ENCODE results near the gene CRYBB1. TPM values are rescaled to one million over a fixed set of nuclear protein-coding genes. Genes with fewer than 3 reads are reported as not detected.

The CRYBB1 gene
- total RNA-seq, 2 donors from 2014 or later: not detected

DNA sequence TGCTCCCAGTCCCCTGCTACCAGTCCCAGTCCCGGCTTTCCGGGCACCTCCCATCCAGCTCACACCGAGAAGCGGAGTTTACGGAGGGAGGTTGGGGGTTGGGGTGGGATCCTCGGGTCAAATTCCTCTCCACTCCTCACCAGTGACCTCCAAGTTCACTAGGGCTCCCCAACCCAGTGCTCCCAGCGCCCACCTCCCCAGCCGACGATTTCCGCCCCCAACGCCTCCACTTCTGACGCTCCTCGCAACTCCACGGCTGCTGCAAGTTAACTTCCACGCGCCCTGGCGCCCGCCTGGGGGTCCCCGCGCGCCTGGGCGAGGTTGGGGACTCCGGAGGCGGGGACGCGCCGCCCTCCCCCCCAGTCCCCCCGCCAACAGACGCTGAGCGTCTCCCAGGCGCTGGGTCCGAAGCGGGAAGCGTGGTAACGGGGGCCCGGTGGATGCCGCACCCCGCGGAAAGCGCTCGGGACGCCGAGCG lies 28.4 kb downstream of the CRYBB1 start:
- peak in 2 of 3 donors; percentile 19 for DNase-seq
- no peaks in the 10 kb centered on the region for H3K36me3 Mint-ChIP-seq (ENCODE audit: low read depth)
- peaks cover 45% of the 10 kb centered on the region for H3K4me1 Mint-ChIP-seq
- H3K9me3 ChIP-seq (ENCODE audit: control insufficient read depth, low read length, poor library complexity, severe bottlenecking): no peaks in the 10 kb centered on the region
- peak overlapping the region; percentile 67 for H3K27ac Mint-ChIP-seq
- peak; percentile 13 for ATAC-seq
- peak overlapping the region; percentile 87 for H3K4me3 Mint-ChIP-seq
- H3K27me3 Mint-ChIP-seq: no peaks in the 10 kb centered on the region

DNA sequence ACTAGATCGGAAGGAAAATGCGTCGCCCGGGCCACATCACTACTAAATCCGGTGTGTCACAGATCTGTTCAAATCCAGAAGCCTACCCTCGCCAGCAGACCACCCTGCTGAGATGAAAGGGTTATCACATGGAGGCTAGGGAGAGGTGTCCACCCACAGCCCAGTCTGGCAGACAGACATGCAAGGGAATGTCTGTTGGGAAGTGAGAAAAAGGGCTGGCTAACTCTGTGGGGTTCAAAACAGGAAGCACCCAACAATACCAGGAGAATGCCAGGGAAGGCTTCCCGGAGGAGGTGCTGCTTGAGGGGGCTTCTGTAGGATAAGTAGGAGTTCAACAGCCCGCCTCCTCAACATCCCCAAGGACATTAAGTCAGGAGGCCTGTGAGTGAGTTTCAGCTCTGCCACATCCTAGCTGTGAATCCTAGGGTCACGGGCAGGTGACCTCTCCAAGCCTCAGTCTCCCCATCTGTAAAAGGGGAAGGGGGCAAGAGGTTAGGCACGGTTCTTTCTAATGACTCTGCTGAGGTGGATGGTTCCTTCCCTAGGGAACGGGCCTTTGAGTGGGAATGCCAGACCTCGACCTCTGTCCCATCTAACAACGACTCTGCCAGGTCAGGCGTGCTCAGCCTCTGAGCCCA lies 29.0 kb downstream of the CRYBB1 start:
- Mint-ChIP-seq H3K27ac (peak overlapping the region; percentile 67), H3K36me3 (ENCODE audit: low read depth) (no peaks in the 10 kb centered on the region), H3K4me1 (peaks cover 49% of the 10 kb centered on the region), H3K4me3 (peak overlapping the region; percentile 87), H3K27me3 (no peaks in the 10 kb centered on the region)
- no peak for ATAC-seq
- no peaks in the 10 kb centered on the region for H3K9me3 ChIP-seq (ENCODE audit: control insufficient read depth, low read length, poor library complexity, severe bottlenecking)
- DNase-seq: no peak

DNA sequence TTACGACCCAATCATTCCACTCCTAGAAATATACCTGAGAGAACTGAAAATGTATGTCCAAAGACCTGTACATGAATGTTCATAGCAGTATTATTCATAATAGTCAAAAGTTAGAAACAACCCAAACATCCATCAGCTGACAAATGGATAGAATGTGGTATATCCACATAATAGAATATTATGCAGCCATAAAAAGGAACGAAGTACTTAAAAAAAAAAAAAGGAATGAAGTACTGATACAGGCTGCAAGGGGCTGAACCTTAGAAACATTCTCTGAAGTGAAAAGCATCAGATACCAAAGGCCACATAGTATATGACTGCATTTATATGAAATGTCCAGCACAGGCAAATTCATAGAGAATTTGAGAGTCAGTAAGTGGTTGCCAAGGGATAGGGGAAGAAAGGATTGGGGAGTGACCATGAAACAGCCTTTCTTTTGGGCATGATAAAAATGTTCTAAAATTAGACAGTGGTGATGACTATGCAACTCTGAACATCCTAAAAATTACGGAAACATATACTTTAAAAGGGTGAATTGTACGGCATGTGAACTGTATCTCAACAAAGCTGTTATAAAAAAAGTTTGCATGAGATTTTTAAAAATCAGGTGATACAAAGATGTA lies 29.7 kb downstream of the CRYBB1 start:
- Mint-ChIP-seq H3K4me3 (peak overlapping the region; percentile 87), H3K36me3 (ENCODE audit: low read depth) (no peaks in the 10 kb centered on the region), H3K27me3 (no peaks in the 10 kb centered on the region), H3K27ac (peak overlapping the region; percentile 67), H3K4me1 (peaks cover 46% of the 10 kb centered on the region)
- H3K9me3 ChIP-seq (ENCODE audit: control insufficient read depth, low read length, poor library complexity, severe bottlenecking): no peaks in the 10 kb centered on the region
- no peak for ATAC-seq
- DNase-seq: no peak

DNA sequence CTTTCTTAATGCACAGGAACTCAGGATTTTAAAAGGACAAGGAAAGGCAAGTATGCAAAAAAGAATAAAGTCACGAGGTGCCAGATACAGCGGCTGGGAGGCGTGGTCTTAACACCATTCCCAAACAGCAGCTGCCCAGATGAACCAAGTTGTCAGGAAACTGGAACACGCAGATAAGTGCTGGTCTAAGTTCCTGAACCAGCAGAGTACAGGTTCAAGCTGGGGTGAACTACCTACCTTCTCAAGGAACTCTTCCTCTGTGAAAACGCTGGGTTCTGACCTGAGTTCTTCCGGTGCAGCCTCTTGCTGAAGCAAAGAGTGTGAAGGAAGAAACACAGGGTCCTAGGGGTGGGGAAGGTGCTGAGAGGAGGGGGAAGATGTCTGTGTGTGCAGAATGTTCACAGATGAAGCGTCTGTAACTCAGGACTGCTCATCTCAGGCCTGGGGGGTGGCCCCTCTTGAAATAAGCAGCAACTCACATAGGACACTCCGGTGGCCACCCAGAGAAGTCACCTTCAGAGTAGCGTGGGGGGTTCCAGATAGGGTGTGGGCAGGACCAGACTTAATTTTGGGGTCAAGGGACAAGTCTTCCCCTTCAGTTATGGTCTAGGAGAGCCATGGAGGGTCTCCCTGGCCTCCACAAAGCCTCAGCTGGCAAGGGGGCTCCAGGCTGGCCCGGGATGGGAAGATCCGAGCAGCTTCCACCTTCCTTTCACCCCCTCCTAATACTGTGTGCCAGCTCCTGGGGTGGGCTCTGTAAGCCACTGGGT lies 31.1 kb downstream of the CRYBB1 start:
- Mint-ChIP-seq H3K36me3 (ENCODE audit: low read depth) (no peaks in the 10 kb centered on the region), H3K4me1 (peaks cover 33% of the 10 kb centered on the region), H3K27me3 (no peaks in the 10 kb centered on the region), H3K4me3 (no peak overlapping the region), H3K27ac (peak overlapping the region; percentile 27)
- ATAC-seq (no peak), DNase-seq (no peak)
- H3K9me3 ChIP-seq (ENCODE audit: control insufficient read depth, low read length, poor library complexity, severe bottlenecking): no peaks in the 10 kb centered on the region

DNA sequence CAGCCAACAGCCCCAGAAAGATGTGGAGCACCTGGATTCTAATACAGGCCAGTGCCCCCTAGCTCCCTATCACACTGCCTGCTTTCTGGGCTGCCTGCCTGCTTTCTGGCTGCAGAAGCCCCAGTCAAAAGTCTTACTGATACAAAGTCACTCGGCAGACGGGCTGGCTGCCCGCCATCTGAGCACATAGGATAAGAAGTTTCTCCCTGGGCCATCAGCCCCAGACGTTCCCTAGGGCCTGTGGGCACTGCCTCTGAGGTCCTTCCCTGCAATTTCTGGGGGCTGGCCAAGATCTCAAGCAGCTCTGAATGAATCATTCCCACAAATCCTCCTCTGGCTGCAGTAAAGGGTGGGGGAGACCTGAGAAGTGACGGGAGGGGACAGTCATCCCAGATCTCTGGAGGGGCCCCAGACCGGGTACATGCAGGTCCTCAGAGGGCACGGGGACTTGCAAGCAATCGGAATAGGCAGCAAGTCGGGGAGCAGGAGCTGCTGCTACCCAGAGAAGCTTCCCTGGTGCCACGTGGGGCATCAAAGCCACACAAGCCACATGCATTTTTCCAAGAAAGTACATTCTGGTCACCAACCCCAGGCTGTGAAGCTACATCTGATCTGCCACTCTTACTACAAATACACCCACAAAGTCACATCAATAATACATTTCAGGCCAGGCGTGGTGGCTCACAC lies 32.6 kb downstream of the CRYBB1 start:
- no peak for DNase-seq
- peak overlapping the region; percentile 27 for H3K27ac Mint-ChIP-seq
- H3K4me3 Mint-ChIP-seq: peak overlapping the region; percentile 15
- no peaks in the 10 kb centered on the region for H3K27me3 Mint-ChIP-seq
- no peaks in the 10 kb centered on the region for H3K36me3 Mint-ChIP-seq (ENCODE audit: low read depth)
- no peaks in the 10 kb centered on the region for H3K9me3 ChIP-seq (ENCODE audit: control insufficient read depth, low read length, poor library complexity, severe bottlenecking)
- H3K4me1 Mint-ChIP-seq: peaks cover 36% of the 10 kb centered on the region
- ATAC-seq: no peak

DNA sequence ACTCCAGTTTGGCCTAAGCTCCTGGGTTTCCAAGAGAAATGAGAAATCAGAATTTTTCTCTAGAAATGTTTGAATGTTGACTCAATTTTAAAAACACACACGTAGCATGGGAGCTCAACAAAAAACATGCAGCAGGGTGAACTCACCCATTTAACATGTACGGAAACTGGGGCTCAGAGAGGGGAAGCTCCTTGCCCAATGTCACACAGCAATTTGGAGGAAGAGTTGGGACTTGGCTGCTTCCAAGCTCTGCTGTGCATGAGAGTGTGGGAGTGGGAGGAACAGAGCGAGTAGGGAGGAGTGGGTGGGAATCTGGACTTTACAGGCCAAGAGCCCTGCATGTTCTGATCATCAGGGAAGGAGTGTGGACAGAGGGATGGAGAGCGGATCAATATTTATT lies 33.8 kb downstream of the CRYBB1 start:
- Mint-ChIP-seq H3K36me3 (ENCODE audit: low read depth) (no peaks in the 10 kb centered on the region), H3K4me3 (no peak overlapping the region), H3K4me1 (peaks cover 45% of the 10 kb centered on the region), H3K27ac (peak overlapping the region; percentile 29), H3K27me3 (no peaks in the 10 kb centered on the region)
- DNase-seq (no peak), ATAC-seq (no peak)
- H3K9me3 ChIP-seq (ENCODE audit: control insufficient read depth, low read length, poor library complexity, severe bottlenecking): no peaks in the 10 kb centered on the region

DNA sequence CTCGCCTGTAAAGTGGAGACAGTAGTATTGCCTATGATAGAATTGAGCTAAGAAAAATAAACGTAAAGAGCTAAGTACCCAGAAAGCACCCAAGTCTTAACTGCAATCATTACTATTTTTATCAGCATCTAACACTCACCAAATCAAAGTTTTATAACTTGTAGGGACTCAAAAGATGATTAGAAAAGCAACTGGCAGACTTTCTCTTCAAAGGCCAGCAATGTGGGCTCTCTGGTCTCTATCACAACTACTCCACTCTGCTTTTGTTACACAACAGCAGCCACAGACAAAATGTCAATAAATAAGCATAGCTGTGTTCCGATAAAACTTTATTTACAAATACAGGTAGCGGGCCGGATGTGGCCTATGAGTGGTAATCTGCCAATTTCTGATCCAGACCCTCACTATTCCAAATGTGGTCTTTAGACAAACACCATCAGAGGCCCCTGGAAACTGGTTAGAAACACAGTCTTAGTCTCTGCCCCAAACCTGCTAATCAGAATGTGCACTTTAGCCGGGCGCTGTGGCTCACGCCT lies 36.1 kb downstream of the CRYBB1 start:
- Mint-ChIP-seq H3K4me1 (peaks cover 47% of the 10 kb centered on the region), H3K27ac (peak overlapping the region; percentile 93), H3K4me3 (no peak overlapping the region), H3K36me3 (ENCODE audit: low read depth) (no peaks in the 10 kb centered on the region), H3K27me3 (no peaks in the 10 kb centered on the region)
- DNase-seq: no peak
- ATAC-seq: no peak
- no peaks in the 10 kb centered on the region for H3K9me3 ChIP-seq (ENCODE audit: control insufficient read depth, low read length, poor library complexity, severe bottlenecking)

DNA sequence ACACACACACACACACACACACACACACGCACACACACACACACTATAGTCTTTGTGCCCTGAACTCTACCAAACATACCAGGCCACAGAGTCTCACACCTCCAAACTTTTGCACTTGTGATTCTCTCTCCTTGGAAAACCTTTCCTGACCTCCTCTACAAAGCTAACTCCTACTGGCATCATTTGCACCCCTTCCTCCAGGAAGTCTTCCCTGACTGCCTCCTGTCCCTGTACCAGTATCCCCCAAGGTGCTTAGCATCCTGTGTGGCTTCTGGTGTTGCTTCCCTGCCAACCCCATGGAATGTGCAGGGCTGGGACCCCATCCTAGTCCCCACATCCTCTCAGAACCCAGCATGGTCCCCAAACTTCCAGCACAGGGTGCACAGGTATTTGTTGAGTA lies 36.8 kb downstream of the CRYBB1 start:
- peaks cover 2% of the 10 kb centered on the region for H3K36me3 Mint-ChIP-seq (ENCODE audit: low read depth)
- H3K27me3 Mint-ChIP-seq: no peaks in the 10 kb centered on the region
- no peaks in the 10 kb centered on the region for H3K9me3 ChIP-seq (ENCODE audit: control insufficient read depth, low read length, poor library complexity, severe bottlenecking)
- H3K4me3 Mint-ChIP-seq: peak overlapping the region; percentile 52
- peaks cover 50% of the 10 kb centered on the region for H3K4me1 Mint-ChIP-seq
- DNase-seq: no peak
- no peak for ATAC-seq
- H3K27ac Mint-ChIP-seq: peak overlapping the region; percentile 93

DNA sequence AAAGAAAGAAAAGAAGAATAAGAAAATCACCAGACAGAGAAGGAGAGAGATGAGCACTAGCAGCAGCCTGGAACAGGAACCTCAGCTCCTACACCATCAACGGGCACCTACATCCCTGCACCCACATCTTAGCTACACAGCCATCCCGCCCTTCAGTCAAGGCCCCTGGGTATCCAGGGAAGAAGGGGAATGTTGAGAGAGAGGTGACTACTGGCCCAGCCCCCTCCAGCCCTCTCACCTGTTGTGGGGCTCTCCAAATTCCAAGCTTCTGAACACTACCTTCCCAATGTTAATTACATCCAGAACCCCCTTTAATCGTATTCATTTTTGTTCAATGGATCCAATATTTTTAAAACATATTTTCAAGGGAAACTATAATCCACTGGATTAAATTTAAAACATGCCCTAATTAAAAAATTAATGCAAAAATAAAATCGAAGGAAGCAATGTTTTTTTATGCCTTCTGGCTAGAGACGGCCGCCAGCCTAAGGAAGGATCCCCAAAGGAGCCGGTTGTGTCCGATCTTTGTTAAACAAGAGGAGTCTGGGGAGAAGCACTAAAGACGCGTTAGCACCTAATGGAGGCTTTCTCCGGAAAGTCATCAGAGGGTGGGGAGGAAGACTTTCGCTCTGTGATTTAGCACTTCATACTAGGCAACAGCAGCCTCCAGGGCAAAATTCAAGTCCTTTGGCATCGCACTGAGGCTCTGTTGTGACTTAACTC lies 37.4 kb downstream of the CRYBB1 start:
- DNase-seq: no peak
- Mint-ChIP-seq H3K4me1 (peaks cover 48% of the 10 kb centered on the region), H3K36me3 (ENCODE audit: low read depth) (peaks cover 2% of the 10 kb centered on the region), H3K27me3 (no peaks in the 10 kb centered on the region), H3K4me3 (peak overlapping the region; percentile 91), H3K27ac (peak overlapping the region; percentile 93)
- no peaks in the 10 kb centered on the region for H3K9me3 ChIP-seq (ENCODE audit: control insufficient read depth, low read length, poor library complexity, severe bottlenecking)
- ATAC-seq: no peak

DNA sequence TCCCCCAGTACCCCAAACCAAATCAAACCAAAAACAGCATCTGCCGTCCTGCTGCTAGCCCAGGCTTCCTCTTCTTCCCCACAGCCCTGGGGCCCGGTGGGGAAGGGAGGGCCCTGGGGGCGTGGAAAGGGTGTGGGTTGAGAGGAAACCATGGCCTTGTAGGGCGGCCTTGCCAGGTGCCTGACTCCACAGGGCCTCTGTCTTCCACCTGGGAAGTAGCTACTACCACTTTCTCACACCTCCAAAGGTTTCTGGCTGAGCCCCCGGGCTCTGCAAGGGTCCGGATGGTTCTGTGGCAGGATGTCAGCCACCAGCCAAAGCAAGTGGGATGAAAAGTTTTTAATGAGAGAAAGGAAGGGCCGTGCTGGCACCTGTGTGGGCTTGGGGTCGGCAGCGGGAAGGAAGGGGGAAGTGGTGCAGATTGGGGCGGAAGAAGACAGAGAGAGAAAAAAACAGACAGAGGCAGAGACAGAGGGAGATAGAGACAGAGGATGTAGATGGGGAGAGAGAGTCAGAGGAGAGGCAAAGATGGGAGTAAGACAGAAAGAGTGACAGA lies 38.4 kb downstream of the CRYBB1 start:
- H3K4me1 Mint-ChIP-seq: peaks cover 46% of the 10 kb centered on the region
- peak overlapping the region; percentile 93 for H3K27ac Mint-ChIP-seq
- no peaks in the 10 kb centered on the region for H3K9me3 ChIP-seq (ENCODE audit: control insufficient read depth, low read length, poor library complexity, severe bottlenecking)
- ATAC-seq (peak; percentile 97), DNase-seq (peak; percentile 29 to 38 (median 30))
- no peaks in the 10 kb centered on the region for H3K27me3 Mint-ChIP-seq
- peak overlapping the region; percentile 91 for H3K4me3 Mint-ChIP-seq
- peaks cover 4% of the 10 kb centered on the region for H3K36me3 Mint-ChIP-seq (ENCODE audit: low read depth)

DNA sequence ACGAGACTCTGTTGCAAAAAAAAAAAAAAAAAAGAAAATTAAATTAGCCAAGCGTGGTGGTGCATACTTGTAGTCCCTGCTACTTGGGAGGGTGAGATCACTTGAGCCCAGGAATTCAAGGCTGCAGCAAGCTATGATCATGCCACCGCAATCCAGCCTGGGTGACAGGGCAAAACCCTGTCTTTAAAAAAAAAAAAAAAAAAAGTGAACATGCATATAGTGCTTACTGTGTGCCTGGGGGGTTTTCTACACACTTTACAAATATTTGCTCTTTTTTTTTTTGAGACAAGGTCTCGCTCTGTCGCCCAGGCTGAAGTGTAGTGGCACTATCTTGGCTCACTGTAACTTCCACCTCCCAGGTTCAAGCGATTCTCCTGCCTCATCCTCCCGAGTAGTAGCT lies 40.7 kb downstream of the CRYBB1 start:
- H3K36me3 Mint-ChIP-seq (ENCODE audit: low read depth): peaks cover 6% of the 10 kb centered on the region
- no peak for ATAC-seq
- H3K9me3 ChIP-seq (ENCODE audit: control insufficient read depth, low read length, poor library complexity, severe bottlenecking): no peaks in the 10 kb centered on the region
- no peak for DNase-seq
- H3K27ac Mint-ChIP-seq: no peak overlapping the region
- no peaks in the 10 kb centered on the region for H3K27me3 Mint-ChIP-seq
- H3K4me3 Mint-ChIP-seq: no peak overlapping the region
- peaks cover 53% of the 10 kb centered on the region for H3K4me1 Mint-ChIP-seq

DNA sequence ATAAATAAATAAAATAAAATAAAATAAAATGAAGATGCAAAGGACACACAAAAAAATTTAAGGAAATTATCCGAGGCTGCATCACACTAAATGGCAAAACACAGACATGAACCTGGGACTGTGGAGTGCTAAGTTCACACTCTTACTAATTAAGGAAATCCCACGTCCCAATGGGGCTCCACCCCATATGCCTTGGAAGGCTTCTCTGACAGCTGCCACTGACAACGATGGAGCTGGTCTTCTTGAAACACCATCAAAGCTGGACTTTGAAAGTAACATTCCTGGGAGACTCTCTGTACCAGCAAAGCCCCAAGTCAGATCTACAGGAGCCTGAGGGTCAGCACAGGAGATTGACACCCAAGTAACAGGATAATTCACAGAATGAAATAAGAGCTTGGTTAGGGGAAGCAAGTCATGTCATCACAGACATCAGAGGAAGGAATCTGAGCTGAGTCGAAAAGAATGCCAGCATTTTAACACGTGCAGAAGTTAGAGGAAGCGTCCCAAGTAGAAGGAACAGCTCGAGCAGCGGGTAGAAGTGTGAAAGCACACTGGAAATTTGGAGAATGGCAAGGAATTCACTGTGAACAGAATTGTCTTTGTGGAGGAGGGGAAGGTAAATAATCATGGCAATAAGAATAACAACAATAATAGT lies 41.7 kb downstream of the CRYBB1 start:
- ATAC-seq (no peak), DNase-seq (no peak)
- Mint-ChIP-seq H3K4me1 (peaks cover 60% of the 10 kb centered on the region), H3K27me3 (no peaks in the 10 kb centered on the region), H3K27ac (no peak overlapping the region), H3K36me3 (ENCODE audit: low read depth) (peaks cover 8% of the 10 kb centered on the region), H3K4me3 (no peak overlapping the region)
- H3K9me3 ChIP-seq (ENCODE audit: control insufficient read depth, low read length, poor library complexity, severe bottlenecking): no peaks in the 10 kb centered on the region

Measured in T-helper 17 cell (primary cell).